Stromal cell of bone marrow (primary cell): Measurements from ENCODE around the gene ITGA2B.
"Not testable (repeated sequence)": the region's sequence is repeated elsewhere in the genome, so short reads cannot be mapped to it uniquely, and the experiment has no call there.

Experiments
- DNase-seq: peaks from one replicate; pipeline ENCODE4 v3.0.0-alpha.2; 2012; ENCODE audit warnings: low read depth

ITGA2B gene

DNA sequence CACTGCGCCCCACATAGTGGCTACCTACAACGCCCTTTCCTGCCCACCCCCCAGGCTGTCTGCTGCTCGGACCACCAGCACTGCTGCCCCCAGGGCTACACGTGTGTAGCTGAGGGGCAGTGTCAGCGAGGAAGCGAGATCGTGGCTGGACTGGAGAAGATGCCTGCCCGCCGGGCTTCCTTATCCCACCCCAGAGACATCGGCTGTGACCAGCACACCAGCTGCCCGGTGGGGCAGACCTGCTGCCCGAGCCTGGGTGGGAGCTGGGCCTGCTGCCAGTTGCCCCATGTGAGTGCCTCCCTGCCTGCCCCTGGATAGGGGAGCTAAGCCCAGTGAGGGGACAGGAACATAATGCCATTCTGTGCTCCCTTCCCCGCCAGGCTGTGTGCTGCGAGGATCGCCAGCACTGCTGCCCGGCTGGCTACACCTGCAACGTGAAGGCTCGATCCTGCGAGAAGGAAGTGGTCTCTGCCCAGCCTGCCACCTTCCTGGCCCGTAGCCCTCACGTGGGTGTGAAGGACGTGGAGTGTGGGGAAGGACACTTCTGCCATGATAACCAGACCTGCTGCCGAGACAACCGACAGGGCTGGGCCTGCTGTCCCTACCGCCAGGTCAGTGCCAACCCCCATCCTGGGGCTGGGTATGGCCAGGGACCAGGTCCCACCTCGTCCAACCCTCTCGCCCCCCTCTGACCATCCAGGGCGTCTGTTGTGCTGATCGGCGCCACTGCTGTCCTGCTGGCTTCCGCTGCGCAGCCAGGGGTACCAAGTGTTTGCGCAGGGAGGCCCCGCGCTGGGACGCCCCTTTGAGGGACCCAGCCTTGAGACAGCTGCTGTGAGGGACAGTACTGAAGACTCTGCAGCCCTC lies 37.3 kb downstream of the ITGA2B start:
- no peak for DNase-seq

GRCh38 chr17:44351464-44351863 lies 38.0 kb downstream of the ITGA2B start:
- no peak for DNase-seq

DNA sequence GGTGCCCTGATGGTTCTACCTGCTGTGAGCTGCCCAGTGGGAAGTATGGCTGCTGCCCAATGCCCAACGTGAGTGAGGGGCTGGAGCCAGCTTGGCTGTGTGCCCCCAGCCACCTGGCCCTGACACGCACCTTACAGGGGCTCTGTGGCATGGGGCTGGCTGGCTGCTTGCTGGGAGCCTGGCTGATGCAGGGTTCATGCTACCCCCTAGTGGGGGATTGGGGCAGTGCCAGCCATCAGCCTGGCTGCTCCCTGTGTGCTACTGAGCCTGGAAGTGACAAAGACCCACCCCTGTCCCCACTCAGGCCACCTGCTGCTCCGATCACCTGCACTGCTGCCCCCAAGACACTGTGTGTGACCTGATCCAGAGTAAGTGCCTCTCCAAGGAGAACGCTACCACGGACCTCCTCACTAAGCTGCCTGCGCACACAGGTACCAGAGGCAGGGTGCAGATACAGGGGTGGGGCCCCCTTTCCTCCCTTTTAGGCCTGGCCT lies 38.7 kb downstream of the ITGA2B start:
- no peak for DNase-seq

- DNase-seq: no peak
Observed at GRCh38 chr17:44349553-44350070, 39.8 kb downstream of the ITGA2B start.

GRCh38 chr17:44348988-44349364 lies 40.5 kb downstream of the ITGA2B start:
- no peak for DNase-seq

DNA sequence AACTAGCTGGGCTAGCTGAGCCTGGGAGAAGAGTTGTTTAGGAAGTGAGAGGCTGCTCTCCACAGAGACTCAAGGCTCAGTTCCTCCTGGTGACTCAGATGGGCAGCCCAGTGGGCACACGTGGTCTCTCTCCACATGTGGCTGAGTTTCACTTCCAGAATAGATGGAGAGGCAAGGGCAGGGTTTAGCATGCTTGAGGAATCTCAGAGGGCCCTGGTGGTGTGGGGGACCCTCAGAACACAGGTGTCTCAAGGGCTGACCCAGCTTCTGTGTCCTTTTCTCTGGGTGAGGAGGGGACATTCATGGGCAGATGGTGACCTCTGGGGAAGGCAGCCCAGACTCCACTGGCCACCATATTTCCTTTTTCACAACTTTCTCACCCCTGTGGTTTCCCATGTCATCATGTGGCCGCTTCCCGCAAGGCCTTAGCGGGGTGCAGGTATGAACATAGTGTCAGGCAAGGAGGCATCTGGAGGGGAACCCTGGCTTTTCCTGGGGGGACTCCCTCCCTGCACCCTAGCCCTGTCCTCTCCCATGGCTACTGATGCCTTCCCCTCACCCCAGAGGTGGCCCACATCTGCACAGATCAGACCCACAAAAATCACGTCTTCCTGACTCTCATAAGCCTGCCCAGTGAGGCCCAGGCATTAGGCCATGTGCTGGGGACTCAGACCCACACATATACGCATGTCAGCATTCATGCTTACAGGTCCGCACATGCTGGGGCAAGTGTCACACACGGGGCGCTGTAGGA lies 41.0 kb downstream of the ITGA2B start:
- DNase-seq: no peak

DNA sequence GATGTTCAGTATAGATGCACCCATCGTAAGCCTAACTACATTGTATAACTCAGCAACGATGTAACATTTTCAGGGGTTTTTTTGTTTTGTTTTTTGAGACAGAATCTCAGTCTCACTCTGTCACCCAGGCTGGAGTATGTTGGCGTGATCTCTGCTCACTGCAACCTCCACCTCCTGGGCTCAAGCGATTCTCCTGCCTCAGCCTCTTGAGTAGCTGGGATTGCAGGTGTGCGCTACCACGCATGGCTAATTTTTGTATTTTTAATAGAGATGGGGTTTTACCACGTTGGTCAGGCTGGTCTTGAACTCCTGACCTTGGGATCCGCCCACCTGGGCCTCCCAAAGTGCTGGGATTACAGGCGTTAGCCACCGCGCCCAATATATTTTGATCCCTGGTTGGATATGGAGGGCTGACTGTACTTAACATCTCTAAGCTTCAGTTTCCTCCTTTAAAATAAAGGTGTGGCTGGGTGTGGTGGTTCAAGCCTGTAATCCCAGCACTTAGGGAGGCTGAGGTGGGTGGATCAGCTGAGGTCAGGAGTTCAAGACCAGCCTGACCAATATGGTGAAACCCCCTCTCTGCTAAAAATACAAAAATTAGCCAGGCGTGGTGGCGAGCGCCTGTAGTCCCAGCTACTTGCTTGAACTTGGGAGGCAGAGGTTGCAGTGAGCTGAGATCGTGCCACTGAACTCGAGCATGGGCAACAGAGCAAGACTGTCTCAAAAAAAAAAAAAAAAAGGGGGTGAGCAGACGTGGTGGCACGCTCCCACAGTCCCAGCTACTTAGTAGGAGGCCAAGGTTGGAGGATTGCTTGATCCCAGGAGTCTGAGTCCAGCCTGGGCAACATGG lies 42.0 kb downstream of the ITGA2B start:
- not testable (repeated sequence) for DNase-seq

GRCh38 chr17:44346064-44346844 lies 43.2 kb downstream of the ITGA2B start:
- DNase-seq: no peak

GRCh38 chr17:44345454-44346026 lies 43.9 kb downstream of the ITGA2B start:
- no peak for DNase-seq

- peak; percentile 99 for DNase-seq
Observed at GRCh38 chr17:44344939-44345453, 44.5 kb downstream of the ITGA2B start, which contains the start of gene GRN. TSS of gene GRN (plus strand) at chr17:44345302. CDS start at chr17:44349165, 3,863 bp downstream.

DNA sequence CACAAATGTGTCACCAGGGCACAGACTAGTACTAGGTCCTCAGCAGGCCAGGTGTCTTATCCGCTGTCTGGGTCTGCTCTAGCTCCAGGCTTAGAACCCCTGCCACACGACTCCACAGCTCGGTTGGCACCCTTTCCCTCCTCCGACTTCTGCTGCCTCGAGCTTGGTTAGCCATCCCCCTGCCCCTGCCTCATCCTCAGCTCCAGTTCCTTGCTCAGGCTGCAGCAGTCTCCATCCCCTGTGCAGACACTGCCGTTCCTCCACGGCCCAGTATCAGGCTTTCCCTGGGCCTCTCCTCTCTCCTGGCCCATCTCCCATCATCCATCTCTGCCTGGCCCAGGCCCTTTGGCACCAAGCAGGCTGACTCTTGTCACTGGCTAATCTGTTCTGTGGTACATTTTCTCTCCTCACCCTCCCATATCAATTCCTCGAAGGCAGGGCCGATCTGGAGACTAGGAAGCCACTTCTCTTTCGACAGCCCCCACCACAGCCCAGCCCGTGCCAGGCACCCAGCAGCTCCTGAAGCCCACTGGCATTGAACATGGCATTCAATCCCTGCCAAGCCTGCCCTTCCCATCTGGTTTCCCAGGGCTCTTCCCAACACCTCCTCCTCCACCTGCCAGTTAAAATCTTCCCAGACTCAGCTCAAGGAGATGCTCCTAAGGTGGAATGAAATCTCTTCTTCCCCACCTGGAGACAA lies 45.8 kb downstream of the ITGA2B start:
- no peak for DNase-seq

- not testable (repeated sequence) for DNase-seq
Observed at GRCh38 chr17:44340553-44340952, 48.9 kb downstream of the ITGA2B start.

- DNase-seq: no peak
Observed at GRCh38 chr17:44338702-44339101, 50.7 kb downstream of the ITGA2B start.

GRCh38 chr17:44335968-44336367 lies 53.5 kb downstream of the ITGA2B start:
- DNase-seq: no peak

- no peak for DNase-seq
Observed at GRCh38 chr17:44335564-44335963, 53.9 kb downstream of the ITGA2B start.

DNA sequence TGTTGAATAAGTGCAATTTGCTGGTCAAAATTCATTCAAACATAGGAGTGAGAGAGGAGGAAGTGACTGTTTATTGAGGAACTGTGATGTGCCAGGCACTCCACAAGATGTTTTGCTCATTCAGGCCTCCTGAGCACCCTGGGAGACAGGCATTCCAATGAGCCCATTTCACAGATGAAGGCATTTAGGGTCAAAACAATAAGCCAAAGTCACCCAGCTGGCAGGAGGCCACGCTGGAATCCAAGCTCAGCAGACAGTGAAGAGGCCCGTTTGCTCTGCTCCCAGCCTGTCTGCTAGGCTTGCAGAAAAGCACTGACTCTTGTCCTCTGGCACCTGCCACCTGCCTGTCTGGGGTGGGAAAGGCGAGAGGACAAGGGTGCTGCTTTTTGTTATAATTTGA lies 54.7 kb downstream of the ITGA2B start:
- DNase-seq: no peak

- no peak for DNase-seq
Observed at GRCh38 chr17:44334315-44334714, 55.1 kb downstream of the ITGA2B start.

DNA sequence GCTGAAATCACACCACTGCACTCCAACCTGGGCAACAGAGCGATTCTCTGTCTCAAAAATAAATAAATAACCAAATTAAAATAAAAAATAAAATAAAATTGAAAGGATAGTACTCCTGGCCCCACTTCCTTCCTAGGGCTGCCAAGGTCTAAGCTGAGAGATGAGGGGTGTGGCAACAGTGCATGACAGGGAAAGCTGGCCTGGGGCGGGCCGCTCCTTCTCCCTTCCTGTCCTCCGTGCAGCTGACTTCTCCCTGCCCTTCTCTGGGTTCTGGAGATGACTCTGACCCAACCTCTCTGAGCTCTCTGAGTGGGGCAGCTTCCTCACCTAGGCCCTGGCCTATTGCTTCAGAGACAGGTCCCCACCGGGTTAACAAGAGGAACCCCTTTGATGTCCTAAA lies 56.1 kb downstream of the ITGA2B start:
- DNase-seq: no peak

- no peak for DNase-seq
Observed at GRCh38 chr17:44331249-44331760, 58.1 kb downstream of the ITGA2B start.

- not testable (repeated sequence) for DNase-seq
Observed at GRCh38 chr17:44330263-44330662, 59.2 kb downstream of the ITGA2B start.
